Aorta (tissue), 5 donors: ENCODE results near the gene SLITRK5. TPM values are rescaled to one million over a fixed set of nuclear protein-coding genes. Genes with fewer than 3 reads are reported as not detected.

Source experiments
- ATAC-seq: fragments of 200-7000 bp; cut with Tn5 transposase; one replicate; pipeline ENCODE4 v1.9.1; 2022; ENCODE audit warnings: moderate library complexity; ENCODE audit not compliant: low FRiP score
- DNase-seq, 2 donors: peaks; one replicate each; pipeline ENCODE4 v3.0.0-alpha.2; 2020
- H3K27ac ChIP-seq, 2 donors: one replicate each; pipeline ENCODE4 v1.5.1; 2013; ENCODE audit warnings: low read length in 2 of 2, mild to moderate bottlenecking in 2 of 2, moderate library complexity in 2 of 2, control low read depth in 1 of 2, inconsistent platforms in 1 of 2, low read depth in 1 of 2
- H3K27me3 ChIP-seq, 2 donors: one replicate each; pipeline ENCODE4 v1.6.1; 2013; ENCODE audit warnings: control low read depth in 1 of 2, low read length in 1 of 2, mild to moderate bottlenecking in 1 of 2, moderate library complexity in 1 of 2; ENCODE audit not compliant: insufficient read depth in 2 of 2, control insufficient read depth in 1 of 2
- H3K36me3 ChIP-seq, 2 donors: one replicate each; pipeline ENCODE4 v1.6.1; 2013; ENCODE audit warnings: control low read depth in 1 of 2, low read length in 1 of 2, mild to moderate bottlenecking in 1 of 2; ENCODE audit not compliant: insufficient read depth in 2 of 2, control insufficient read depth in 1 of 2
- H3K4me1 ChIP-seq, 2 donors: one replicate each; pipeline ENCODE4 v1.6.1; 2013; ENCODE audit warnings: low read length in 2 of 2, control low read depth in 1 of 2, mild to moderate bottlenecking in 1 of 2, moderate library complexity in 1 of 2; ENCODE audit not compliant: insufficient read depth in 2 of 2, control insufficient read depth in 1 of 2
- H3K4me3 ChIP-seq, 2 donors: one replicate each; pipeline ENCODE4 v1.5.1; 2013; ENCODE audit warnings: low read length in 2 of 2, control low read depth in 1 of 2, mild to moderate bottlenecking in 1 of 2
- H3K9me3 ChIP-seq: one replicate; pipeline ENCODE4 v1.6.1; 2013; ENCODE audit warnings: mild to moderate bottlenecking, low read length; ENCODE audit not compliant: control insufficient read depth
- WGBS, 2 donors: extraction: QIAGEN DNeasy Blood & Tissue Kit; methylation state at CpG; one replicate each; pipeline ENCODE4 v1.1.7; 2013; 5-methylcytosine and 5-hydroxymethylcytosine counted together
- intact Hi-C, 2 donors: fragments of 100-400 bp; cut with DNase I; formaldehyde crosslinking; loops; one replicate each; pipeline versions ENCODE4 v1.14.2 to v1.15.0; 2022
- polyA plus RNA-seq, 2 donors: library from polyadenylated mRNA; stranded (reverse); fragments of 200-250 nt; gene quantifications; one replicate each; pipeline ENCODE4 v1.2.3, GENCODE V29; 2013
- total RNA-seq, 2 donors: library from RNA; stranded (reverse); fragmentation: NEBNext Ultra II Directional; extraction: Animal tissue kit (Norgen Biotek cat#: 25700); gene quantifications; one replicate each; pipeline ENCODE4 v1.2.1, GENCODE V29; 2021
- donor health status: healthy with polysubstance abuse.
- donor health status: Bipolar disorder and iron deficiency.
- donor health status: DM: no; HTN: no; CAD: no.
- donor health status: DM: no; HTN: no; CAD: no.
- donor health status: DM: yes; HTN: yes; CAD: no.

The SLITRK5 gene
- total and polyA plus RNA-seq, 4 donors = under 0.01 to 0.45 (median 0.16) TPM

DNA sequence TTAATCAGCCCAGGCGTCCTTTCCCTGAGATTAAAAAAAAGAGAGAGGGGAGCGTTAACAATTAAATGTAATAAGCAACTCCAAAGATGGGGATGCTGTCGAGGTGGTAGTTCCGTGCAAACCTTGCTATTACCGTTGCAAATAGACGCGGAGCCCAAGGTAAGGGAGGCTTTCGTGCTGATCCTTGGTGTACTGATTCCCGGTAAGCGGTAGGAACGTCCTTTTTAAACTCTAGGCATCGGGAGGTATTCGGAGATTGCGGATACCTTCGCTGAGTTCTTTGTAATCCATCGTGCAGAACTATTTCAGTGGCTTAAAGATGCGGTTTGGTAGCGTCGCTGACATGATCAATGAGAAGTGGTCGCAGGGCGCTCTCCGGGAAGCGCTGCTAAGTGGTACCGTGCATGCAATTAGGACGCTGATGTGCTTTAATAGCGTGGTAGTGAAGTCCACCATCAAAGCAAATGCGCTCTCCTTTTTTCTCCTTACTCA is 3.1 kb downstream of the SLITRK5 start:
- Histone ChIP-seq H3K36me3 (no peaks in the 10 kb centered on the region), H3K4me1 (no peaks in the 10 kb centered on the region), H3K9me3 (peaks cover 1% of the 10 kb centered on the region), H3K27me3 (no peaks in the 10 kb centered on the region), H3K4me3 (no peak overlapping the region), H3K27ac (no peak overlapping the region)
- intact Hi-C loops = no loop called here
- ATAC-seq (no peak), DNase-seq (no peak)
- WGBS, 2 donors = 19 to 20% methylated on average over 27 of the region's 27 CpGs

DNA sequence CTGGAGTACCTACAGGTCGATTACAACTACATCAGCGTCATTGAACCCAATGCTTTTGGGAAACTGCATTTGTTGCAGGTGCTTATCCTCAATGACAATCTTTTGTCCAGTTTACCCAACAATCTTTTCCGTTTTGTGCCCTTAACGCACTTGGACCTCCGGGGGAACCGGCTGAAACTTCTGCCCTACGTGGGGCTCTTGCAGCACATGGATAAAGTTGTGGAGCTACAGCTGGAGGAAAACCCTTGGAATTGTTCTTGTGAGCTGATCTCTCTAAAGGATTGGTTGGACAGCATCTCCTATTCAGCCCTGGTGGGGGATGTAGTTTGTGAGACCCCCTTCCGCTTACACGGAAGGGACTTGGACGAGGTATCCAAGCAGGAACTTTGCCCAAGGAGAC is 4.7 kb downstream of the SLITRK5 start:
- 67 to 71% methylated on average over 10 of the region's 10 CpGs for WGBS, 2 donors
- Histone ChIP-seq H3K9me3 (peaks cover 1% of the 10 kb centered on the region), H3K27me3 (no peaks in the 10 kb centered on the region), H3K4me1 (no peaks in the 10 kb centered on the region), H3K4me3 (no peak overlapping the region), H3K27ac (no peak overlapping the region), H3K36me3 (no peaks in the 10 kb centered on the region)
- intact Hi-C loops = no loop called here
- ATAC-seq = no peak
- no peak for DNase-seq

DNA sequence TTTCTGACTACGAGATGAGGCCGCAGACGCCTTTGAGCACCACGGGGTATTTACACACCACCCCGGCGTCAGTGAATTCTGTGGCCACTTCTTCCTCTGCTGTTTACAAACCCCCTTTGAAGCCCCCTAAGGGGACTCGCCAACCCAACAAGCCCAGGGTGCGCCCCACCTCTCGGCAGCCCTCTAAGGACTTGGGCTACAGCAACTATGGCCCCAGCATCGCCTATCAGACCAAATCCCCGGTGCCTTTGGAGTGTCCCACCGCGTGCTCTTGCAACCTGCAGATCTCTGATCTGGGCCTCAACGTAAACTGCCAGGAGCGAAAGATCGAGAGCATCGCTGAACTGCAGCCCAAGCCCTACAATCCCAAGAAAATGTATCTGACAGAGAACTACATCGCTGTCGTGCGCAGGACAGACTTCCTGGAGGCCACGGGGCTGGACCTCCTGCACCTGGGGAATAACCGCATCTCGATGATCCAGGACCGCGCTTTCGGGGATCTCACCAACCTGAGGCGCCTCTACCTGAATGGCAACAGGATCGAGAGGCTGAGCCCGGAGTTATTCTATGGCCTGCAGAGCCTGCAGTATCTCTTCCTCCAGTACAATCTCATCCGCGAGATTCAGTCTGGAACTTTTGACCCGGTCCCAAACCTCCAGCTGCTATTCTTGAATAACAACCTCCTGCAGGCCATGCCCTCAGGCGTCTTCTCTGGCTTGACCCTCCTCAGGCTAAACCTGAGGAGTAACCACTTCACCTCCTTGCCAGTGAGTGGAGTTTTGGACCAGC is 5.3 kb downstream of the SLITRK5 start:
- H3K9me3 ChIP-seq = peaks cover 1% of the 10 kb centered on the region
- H3K36me3 ChIP-seq = no peaks in the 10 kb centered on the region
- no peaks in the 10 kb centered on the region for H3K27me3 ChIP-seq
- WGBS, 2 donors = 73% methylated on average over 33 of the region's 33 CpGs
- no peak overlapping the region for H3K4me3 ChIP-seq
- no peak for ATAC-seq
- peak; percentile 30 to 47 for DNase-seq
- intact Hi-C loops = no loop called here
- H3K27ac ChIP-seq = no peak overlapping the region
- no peaks in the 10 kb centered on the region for H3K4me1 ChIP-seq

DNA sequence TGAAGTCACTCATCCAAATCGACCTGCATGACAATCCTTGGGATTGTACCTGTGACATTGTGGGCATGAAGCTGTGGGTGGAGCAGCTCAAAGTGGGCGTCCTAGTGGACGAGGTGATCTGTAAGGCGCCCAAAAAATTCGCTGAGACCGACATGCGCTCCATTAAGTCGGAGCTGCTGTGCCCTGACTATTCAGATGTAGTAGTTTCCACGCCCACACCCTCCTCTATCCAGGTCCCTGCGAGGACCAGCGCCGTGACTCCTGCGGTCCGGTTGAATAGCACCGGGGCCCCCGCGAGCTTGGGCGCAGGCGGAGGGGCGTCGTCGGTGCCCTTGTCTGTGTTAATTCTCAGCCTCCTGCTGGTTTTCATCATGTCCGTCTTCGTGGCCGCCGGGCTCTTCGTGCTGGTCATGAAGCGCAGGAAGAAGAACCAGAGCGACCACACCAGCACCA is 5.9 kb downstream of the SLITRK5 start:
- Histone ChIP-seq H3K9me3 (peaks cover 1% of the 10 kb centered on the region), H3K4me3 (no peak overlapping the region), H3K27ac (no peak overlapping the region), H3K36me3 (no peaks in the 10 kb centered on the region), H3K4me1 (no peaks in the 10 kb centered on the region), H3K27me3 (no peaks in the 10 kb centered on the region)
- intact Hi-C loops = no loop called here
- ATAC-seq (no peak), DNase-seq (peak in 1 of 2 donors; percentile 69)
- 38 to 48% methylated on average over 29 of the region's 29 CpGs for WGBS, 2 donors

DNA sequence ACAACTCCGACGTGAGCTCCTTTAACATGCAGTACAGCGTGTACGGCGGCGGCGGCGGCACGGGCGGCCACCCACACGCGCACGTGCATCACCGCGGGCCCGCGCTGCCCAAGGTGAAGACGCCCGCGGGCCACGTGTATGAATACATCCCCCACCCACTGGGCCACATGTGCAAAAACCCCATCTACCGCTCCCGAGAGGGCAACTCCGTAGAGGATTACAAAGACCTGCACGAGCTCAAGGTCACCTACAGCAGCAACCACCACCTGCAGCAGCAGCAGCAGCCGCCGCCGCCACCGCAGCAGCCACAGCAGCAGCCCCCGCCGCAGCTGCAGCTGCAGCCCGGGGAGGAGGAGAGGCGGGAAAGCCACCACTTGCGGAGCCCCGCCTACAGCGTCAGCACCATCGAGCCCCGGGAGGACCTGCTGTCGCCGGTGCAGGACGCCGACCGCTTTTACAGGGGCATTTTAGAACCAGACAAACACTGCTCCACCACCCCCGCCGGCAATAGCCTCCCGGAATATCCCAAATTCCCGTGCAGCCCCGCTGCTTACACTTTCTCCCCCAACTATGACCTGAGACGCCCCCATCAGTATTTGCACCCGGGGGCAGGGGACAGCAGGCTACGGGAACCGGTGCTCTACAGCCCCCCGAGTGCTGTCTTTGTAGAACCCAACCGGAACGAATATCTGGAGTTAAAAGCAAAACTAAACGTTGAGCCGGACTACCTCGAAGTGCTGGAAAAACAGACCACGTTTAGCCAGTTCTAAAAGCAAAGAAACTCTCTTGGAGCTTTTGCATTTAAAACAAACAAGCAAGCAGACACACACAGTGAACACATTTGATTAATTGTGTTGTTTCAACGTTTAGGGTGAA is 6.6 kb downstream of the SLITRK5 start:
- H3K27me3 ChIP-seq = no peaks in the 10 kb centered on the region
- no peak overlapping the region for H3K27ac ChIP-seq
- H3K4me1 ChIP-seq = no peaks in the 10 kb centered on the region
- H3K4me3 ChIP-seq = peak overlapping the region in 1 of 2 donors; percentile 4
- ATAC-seq (peak; percentile 8), DNase-seq (peak; percentile 41 to 77)
- WGBS, 2 donors = 9 to 17% methylated on average over 57 to 60 of the region's 60 CpGs
- H3K36me3 ChIP-seq = no peaks in the 10 kb centered on the region
- intact Hi-C loops = no loop called here
- peaks cover 1% of the 10 kb centered on the region for H3K9me3 ChIP-seq

DNA sequence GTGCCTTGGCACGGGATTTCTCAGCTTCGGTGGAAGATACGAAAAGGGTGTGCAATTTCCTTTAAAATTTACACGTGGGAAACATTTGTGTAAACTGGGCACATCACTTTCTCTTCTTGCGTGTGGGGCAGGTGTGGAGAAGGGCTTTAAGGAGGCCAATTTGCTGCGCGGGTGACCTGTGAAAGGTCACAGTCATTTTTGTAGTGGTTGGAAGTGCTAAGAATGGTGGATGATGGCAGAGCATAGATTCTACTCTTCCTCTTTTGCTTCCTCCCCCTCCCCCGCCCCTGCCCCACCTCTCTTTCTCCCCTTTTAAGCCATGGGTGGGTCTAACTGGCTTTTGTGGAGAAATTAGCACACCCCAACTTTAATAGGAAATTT is 7.2 kb downstream of the SLITRK5 start:
- H3K9me3 ChIP-seq = peaks cover 1% of the 10 kb centered on the region
- no peaks in the 10 kb centered on the region for H3K36me3 ChIP-seq
- 38 to 48% methylated on average over 8 of the region's 8 CpGs for WGBS, 2 donors
- H3K4me1 ChIP-seq = no peaks in the 10 kb centered on the region
- H3K27me3 ChIP-seq = no peaks in the 10 kb centered on the region
- no peak overlapping the region for H3K27ac ChIP-seq
- ATAC-seq (no peak), DNase-seq (no peak)
- H3K4me3 ChIP-seq = no peak overlapping the region
- intact Hi-C loops = no loop called here

DNA sequence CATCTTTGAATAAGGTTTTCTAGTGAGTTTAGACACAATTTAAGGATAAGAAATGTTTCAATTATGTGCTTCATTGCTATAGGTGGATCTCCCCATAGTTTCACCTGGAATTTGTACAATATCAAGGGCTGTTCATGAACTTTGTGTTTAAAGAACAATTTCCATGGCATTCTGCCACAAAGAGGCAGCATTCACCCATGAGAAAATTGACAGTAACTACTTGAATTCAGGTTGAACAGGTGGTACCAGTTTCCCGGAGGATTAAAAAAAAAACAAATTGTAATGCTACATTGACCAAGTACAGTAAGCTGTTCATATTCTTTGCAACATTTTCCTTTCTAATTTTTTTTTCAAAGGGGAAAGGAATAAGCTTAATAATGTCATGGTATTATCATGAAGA is 9.1 kb downstream of the SLITRK5 start:
- Histone ChIP-seq H3K9me3 (no peaks in the 10 kb centered on the region), H3K27me3 (no peaks in the 10 kb centered on the region), H3K4me1 (no peaks in the 10 kb centered on the region), H3K36me3 (no peaks in the 10 kb centered on the region), H3K27ac (no peak overlapping the region), H3K4me3 (no peak overlapping the region)
- intact Hi-C loops = no loop called here
- ATAC-seq (no peak), DNase-seq (no peak)
- WGBS, 2 donors = 56 to 61% methylated on average over 1 of the region's 1 CpG

DNA sequence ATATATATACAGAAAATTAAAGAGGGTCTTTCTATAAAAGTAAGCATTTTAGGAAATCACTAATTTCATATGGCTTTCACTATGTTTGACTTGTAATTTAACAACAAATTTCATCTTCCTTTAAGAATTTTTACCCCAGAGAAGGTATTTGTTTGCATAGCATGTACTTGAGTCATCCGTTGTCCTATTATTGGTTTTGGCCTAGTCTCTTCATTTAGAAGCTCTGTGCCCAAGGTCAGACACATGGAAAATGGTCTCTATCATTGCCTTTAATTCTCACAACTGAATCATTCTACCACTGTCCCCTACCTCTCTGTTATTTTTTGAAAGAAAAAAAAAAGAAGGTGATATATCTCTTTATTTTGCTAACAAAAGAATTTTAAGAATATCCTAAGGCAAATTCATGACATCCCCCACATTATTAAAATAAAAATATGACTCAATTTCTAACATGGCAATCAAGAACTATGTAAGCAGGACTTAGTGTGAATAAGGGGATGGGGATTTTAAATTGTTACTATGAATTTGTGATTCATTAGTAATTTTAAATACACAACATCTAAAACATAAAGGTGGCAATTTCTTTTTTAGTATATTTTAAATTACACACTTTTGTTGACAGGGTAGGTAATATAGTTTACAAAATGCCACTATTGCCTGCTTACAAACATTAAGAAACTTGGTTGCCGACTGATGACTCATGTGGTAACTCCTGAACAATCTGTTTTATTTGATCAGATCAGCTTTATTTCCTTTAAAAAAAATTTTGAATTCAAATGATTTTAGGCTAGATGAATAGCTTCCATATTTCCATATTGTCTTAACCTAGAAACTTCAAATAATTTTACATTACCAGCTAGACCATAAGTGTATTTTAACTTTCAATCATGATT is 13.9 kb downstream of the SLITRK5 start:
- intact Hi-C loops = no loop called here
- WGBS, 2 donors = 69 to 70% methylated on average over 2 of the region's 2 CpGs
- no peaks in the 10 kb centered on the region for H3K9me3 ChIP-seq
- DNase-seq (no peak), ATAC-seq (no peak)
- no peaks in the 10 kb centered on the region for H3K36me3 ChIP-seq
- no peak overlapping the region for H3K4me3 ChIP-seq
- H3K4me1 ChIP-seq = no peaks in the 10 kb centered on the region
- no peaks in the 10 kb centered on the region for H3K27me3 ChIP-seq
- H3K27ac ChIP-seq = no peak overlapping the region
